ENCODE measurements around the gene NPTXR. TPM values are rescaled to one million over a fixed set of nuclear protein-coding genes. Genes with fewer than 3 reads are reported as not detected.

Gene NPTXR
- polyA plus RNA-seq, 1 experiment: 2.5 TPM

GRCh38 chr22:38866399-38867123 lies 22.7 kb upstream of the NPTXR start:
- no peaks in the 10 kb centered on the region for H3K27me3 ChIP-seq (ENCODE audit: control insufficient read depth, insufficient read depth, low read length)
- no peak for TF ChIP-seq CTCF (IDR thresholded peaks at IDR 0.05; ENCODE audit: insufficient read depth, low read depth, low read length)
- DNase-seq (ENCODE audit: low read depth): no peak
- H3K36me3 ChIP-seq (ENCODE audit: control insufficient read depth, insufficient read depth, low read length): peaks cover 15% of the 10 kb centered on the region
- no peak overlapping the region for H3K4me3 ChIP-seq (ENCODE audit: low read depth, low read length)
- ChIA-PET POLR2A (no interaction called here), CTCF (interaction anchor here (5.5 to 6.7 kb wide), 2 partner anchors 11 to 99 kb away, joined by 103 to 113 read pairs; no protein-coding TSS in a partner anchor)

GRCh38 chr22:38866024-38866398 lies 22.2 kb upstream of the NPTXR start:
- no peak for TF ChIP-seq CTCF (IDR thresholded peaks at IDR 0.05; ENCODE audit: insufficient read depth, low read depth, low read length)
- ChIA-PET CTCF (no interaction called here), POLR2A (no interaction called here)
- Histone ChIP-seq H3K27me3 (ENCODE audit: control insufficient read depth, insufficient read depth, low read length) (no peaks in the 10 kb centered on the region), H3K36me3 (ENCODE audit: control insufficient read depth, insufficient read depth, low read length) (peaks cover 15% of the 10 kb centered on the region), H3K4me3 (ENCODE audit: low read depth, low read length) (no peak overlapping the region)
- no peak for DNase-seq (ENCODE audit: low read depth)

- CTCF ChIA-PET: interaction anchor here (1.0 to 1.7 kb wide), 3 partner anchors 97 to 138 kb away, joined by 3 to 6 read pairs (median 3); no protein-coding TSS in a partner anchor
Measured at GRCh38 chr22:38865201-38866023, 21.6 kb upstream of the NPTXR start.

GRCh38 chr22:38864361-38865191 lies 20.7 kb upstream of the NPTXR start:
- Histone ChIP-seq H3K27me3 (ENCODE audit: control insufficient read depth, insufficient read depth, low read length) (no peaks in the 10 kb centered on the region), H3K36me3 (ENCODE audit: control insufficient read depth, insufficient read depth, low read length) (peaks cover 14% of the 10 kb centered on the region), H3K4me3 (ENCODE audit: low read depth, low read length) (no peak overlapping the region)
- CTCF ChIA-PET: interaction anchor here (1.0 to 1.7 kb wide), 3 partner anchors 96 to 139 kb away, joined by 3 to 6 read pairs (median 3); no protein-coding TSS in a partner anchor
- TF ChIP-seq CTCF (IDR thresholded peaks at IDR 0.05; ENCODE audit: insufficient read depth, low read depth, low read length): no peak
- POLR2A ChIA-PET: no interaction called here
- no peak for DNase-seq (ENCODE audit: low read depth)

More at GRCh38 chr22:38865201-38866023, 21.6 kb upstream of the NPTXR start:
- TF ChIP-seq CTCF (IDR thresholded peaks at IDR 0.05; ENCODE audit: insufficient read depth, low read depth, low read length): no peak
- POLR2A ChIA-PET: no interaction called here
- Histone ChIP-seq H3K36me3 (ENCODE audit: control insufficient read depth, insufficient read depth, low read length) (peaks cover 15% of the 10 kb centered on the region), H3K4me3 (ENCODE audit: low read depth, low read length) (no peak overlapping the region), H3K27me3 (ENCODE audit: control insufficient read depth, insufficient read depth, low read length) (no peaks in the 10 kb centered on the region)
- no peak for DNase-seq (ENCODE audit: low read depth)

Measured in BJ (cell line).